C1 segment of cervical spinal cord (tissue), 14 donors: ENCODE measurements around the gene GALNT17.
A peak's percentile ranks its signal among the peaks of the same experiment; 100 is the strongest.
"Not testable (repeated sequence)": the region's sequence is repeated elsewhere in the genome, so short reads cannot be mapped to it uniquely, and the experiment has no call there.

Source experiments
- DNase-seq, 14 donors: peaks; one replicate each; lab custom pipeline; 2025; lab: John Stamatoyannopoulos, UW

GALNT17 gene

DNA sequence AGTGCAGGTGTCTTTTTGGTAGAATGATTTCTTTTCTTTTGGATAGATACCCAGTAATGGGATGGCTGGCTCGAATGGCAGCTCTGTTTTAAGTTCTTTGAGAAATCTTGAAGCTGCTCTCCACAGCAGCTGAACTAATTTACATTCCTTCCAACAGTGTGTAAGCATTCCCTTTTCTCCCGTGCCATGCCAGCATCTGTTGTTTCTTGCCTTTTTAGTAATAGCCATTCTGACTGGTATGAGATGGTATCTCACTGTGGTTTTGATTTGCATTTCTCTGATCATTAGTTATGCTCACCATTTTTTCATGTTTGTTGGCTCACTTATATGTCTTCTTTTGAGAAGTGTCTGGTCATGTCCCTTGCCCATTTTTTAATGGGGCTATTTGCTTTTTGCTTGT, 486.3 kb downstream of the GALNT17 start:
- no peak for DNase-seq

DNA sequence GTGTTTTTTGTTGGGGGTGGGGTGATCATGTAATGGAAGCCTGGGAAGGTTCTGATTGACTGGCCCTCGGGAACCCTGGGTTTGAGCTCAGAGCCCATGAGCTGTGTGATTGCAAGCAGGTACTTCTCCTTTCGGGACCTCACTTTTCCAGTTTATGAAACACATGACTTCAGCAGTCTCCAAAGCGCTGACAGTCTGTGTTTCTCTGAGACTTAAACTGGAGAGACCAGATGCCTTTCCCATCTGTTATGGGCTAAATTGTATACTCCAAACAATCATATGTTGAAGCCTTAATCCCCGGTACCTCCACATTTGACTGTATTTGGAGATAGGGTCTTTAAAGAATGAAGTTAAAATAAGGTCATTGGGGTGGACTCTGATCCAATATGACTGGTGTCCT, 493.6 kb downstream of the GALNT17 start:
- peak in 1 of 14 donors; percentile 42 for DNase-seq

DNA sequence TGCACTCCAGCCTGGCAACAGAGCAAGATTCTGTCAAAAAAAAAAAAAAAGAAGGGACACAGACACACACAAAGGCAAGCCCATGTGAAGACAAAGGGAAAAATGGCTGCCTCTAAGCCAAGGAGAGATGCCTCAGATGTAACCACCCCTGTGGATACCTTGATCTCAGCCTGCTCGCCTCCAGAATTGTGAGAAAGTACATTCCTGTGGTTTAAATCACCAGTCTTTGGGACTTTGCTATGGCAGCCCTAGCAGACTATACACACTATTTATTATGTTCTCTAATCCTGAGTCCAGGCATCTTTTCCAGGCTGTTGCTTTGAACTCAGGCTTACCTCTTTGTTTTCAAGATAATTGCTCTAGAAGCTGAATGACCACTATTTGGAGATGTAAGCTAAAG, 494.3 kb downstream of the GALNT17 start:
- DNase-seq = no peak

DNA sequence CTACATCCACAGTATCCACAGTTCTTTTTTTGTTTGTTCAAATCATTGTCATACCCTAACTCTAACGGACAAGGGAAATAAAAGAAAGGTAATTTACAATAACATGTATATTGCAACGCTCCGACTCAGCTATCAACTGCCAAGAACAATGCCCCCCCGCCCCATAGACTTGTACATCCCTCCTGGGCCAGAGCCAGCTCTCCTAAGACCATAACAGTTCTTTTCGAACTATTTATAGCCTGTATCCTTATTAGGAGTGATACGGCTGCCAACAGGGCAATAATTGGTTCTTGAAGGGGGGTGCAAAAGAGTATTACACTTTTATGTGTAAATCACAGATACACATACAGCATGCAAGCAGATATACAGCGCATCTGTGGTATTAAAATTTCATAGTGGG, 495.7 kb downstream of the GALNT17 start:
- DNase-seq = no peak

DNA sequence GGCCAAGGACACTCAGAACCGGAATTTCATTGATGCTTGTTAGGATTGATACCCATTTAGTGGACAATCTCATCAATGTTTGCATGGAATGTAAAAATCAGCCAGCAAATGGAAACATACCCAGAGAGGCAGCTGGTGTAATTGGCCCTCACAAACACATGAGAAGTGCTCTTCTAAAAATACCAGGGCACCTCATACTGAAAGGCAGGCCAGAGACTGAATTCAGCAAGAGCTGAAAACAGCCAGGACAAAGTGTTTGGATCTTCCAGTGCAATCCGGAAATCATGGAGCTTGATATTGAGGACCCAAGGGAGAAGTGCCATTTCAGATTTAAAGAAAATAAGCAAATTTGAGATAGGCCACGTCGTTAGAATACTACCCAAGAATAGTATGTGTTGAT, 498.6 kb downstream of the GALNT17 start:
- peak in 1 of 14 donors; percentile 76 for DNase-seq

DNA sequence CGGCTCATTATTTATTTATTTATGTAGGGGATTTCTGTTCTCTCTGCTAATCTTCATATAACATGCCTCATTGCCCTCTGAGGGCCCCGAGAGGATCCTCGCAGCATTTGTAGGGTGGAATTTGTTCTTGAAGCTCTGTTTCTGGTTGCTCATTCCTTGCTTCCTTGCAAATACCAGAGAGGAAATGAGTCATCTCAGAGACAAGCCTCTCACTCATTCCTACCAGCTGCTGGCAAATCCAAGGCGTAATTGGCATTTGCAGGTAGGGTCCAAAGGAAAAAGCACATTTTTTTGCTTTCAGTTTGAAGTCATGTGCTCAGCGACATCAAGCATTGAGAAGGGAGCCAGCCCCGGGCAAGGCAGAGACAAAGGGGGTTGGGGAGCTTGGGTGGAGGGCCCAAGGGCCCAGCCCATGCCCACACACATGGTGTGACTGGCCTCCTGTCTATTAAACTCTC, 501.6 kb downstream of the GALNT17 start:
- DNase-seq = peak in 2 of 14 donors; percentile 6 to 31

DNA sequence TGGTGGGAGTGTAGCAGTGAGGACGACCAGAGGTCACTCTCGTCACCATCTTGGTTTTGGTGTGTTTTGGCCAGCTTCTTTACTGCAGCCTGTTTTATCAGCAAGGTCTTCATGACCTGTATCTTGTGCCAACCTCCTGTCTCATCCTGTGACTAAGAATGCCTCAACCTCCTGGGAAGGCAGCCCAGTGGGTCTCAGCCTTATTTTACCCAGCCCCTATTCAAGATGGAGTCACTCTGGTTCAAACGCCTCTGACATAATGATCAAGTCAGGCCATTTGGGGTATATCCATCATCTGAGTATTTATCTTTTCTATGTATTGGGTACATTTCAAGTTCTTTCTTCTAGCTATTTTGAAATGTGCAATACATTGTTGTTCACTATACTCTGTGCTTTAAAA, 503.9 kb downstream of the GALNT17 start:
- DNase-seq = not testable (repeated sequence)

DNA sequence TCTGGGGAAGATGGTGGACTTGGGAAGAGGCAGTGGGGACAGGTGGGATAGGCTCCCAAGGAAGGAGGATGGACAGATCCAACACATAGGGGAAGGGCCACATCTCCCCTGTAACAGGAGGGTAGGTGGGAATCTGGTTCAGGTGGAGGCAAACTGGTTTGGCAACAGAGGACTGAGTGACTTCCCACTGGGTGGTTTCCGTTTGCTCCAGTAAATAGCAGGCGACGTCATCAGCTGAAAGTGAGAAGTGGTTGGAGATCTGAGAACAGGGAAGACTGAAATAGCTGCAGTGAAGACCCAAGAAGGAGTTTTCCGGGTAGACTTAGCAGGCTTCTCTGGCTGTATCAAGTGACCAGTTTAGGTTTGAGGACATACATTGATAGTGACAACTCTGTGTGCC, 504.4 kb downstream of the GALNT17 start:
- peak in 5 of 14 donors; percentile 8 to 38 (median 20) for DNase-seq

DNA sequence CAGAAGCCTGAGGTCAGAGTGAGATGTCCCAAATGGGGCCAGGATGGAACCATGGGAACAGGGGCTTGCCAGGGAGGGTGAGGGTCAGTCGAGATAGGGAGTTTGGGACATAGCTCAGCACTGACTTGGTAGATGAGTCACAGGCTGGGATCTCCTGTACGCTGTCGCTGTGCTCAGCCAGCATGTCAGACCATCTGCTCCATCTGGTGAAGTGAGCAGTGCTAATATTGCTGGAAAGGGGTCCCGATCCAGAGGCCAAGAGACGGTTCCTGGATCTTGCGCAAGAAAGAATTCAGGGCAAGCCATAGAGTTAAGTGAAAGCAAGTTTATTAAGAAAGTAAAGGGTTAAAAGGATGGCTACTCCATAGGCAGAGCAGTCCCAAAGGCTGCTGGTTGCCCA, 505.6 kb downstream of the GALNT17 start:
- peak in 1 of 14 donors; percentile 88 for DNase-seq

DNA sequence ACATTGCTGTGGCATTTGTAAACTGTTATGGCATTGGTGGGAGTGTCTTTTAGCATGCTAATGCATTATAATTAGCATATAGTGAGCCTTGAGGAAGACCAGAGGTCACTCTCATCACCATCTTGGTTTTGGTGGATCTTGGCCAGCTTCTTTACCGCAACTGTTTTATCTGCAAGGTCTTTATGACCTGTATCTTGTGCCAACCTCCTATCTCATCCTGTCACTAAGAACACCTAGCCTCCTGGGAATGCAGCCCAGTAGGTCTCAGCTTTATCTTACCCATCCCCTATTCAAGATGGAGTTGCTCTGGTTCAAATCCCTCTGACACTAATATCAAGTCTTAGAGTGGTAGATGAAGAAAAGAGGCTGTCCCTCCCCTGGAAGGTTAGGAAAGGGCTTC, 506.2 kb downstream of the GALNT17 start:
- DNase-seq = no peak

DNA sequence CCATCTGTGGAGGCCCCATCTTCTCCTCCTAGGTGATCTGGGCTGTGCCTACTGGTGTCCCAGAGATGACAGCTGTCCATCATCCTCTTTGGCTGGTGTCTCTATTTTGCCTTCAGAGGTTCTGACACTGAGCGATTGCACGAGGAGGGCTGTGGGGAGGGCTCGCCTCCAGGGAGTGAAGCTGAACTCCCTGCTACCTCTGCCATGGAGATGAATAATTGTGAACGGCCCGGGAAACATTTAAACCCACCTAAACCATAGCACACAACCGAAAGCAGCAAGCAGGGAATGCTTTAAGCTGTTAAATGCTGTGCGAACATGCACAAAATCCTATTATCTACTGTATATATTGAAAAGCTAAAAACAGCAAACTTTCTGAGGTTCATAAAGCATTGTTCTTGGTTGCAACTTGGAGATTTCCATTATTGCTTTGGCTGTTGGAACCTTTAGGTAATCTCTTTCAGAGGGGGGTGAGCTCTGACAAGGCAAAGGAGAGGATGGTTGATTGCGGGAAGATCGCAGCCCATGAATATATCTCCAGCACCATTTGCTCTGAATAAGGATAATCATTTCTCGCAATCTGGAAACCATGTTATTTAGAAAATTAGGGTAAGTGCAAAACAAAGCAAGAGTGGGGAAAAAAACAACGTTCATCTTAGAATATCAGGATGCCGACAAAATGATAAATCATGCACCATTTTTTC, 507.6 kb downstream of the GALNT17 start:
- no peak for DNase-seq

DNA sequence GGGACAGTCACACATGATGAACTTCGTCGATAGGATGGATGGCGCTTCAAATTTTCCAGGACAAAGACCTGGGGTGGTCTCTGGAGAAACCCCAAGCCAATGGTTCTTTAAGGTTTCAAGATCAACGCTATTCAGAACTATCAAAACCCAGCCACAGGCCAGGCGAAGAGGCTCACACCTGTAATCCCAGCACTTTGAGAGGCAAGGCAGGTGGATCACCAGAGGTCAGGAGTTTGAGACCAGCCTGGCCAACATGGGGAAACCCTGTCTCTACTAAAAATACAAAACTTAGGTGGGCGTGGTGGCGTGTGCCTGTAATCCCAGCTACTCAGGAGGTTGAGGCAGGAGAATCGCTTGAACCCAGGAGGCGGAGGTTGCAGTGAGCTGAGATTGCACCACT, 511.1 kb downstream of the GALNT17 start:
- DNase-seq = not testable (repeated sequence)

DNA sequence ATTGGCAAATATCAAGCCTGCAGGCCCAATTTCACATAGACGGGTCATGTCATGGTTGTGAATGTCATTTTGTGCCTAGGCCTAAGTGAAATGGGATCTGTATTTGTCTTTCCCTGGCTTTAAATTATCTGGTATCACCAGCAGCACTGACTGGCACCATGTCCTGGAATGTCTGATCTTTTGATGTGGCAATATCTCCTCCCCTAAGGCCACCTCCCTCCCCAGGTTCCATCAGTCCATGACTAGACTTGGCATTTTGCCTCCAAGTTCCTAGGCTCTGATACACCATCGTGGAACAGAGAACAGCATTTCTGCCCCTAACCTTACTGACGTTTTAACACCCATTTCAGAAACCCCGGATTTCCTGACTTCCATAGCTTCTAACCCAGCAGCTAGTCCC, 513.9 kb downstream of the GALNT17 start:
- DNase-seq = no peak

DNA sequence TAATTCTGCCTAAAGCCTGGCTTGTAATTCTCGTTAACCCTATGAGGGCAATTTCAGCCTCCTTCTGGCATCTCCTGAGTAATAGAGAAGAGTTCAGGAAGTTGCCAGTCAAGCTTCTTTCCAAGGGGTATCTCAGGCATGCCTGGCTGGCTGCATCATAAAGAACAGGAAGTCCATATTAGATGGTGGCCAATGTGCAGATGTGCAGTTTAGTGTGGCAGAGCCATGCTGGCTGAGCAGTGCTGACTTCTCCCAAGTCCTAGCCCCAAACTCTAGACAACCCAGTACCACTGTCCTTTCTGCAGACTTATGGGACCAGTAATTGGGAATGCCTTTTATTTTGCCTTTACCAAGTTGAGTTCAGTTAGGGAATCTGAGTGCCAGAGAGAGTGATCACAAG, 517.9 kb downstream of the GALNT17 start:
- DNase-seq = no peak

DNA sequence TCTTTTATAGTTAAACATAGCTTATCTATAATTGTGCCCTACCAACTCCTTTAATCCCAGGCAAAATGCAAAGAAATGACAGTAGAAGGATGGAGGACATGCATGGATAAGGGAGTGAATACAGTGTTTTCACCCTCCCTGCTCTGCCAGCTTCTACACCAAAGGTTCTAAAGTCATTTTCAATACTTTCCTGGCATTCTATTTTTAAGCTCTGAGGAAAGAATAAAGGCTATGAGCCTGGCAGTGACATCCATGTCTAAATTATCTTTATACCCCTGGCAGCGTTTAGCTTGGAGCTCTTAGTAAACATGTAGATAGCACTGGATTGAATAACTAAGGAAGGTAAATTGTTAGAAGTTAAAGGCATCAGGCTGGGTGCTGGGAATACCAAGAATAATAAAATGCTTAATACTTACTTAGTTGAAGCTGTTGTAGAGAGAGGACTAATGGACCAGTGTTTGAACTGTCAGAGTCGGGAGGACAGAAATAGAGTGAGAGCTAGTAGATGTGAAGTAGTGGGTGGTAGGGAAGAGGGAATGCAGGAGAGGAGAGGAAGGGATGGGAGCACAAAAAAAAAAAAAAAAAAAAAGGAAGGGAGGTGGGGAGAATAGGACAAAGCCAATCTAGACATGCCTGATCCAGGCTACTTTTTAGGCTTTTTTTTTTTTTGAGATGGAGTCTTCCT, 518.9 kb downstream of the GALNT17 start:
- no peak for DNase-seq

DNA sequence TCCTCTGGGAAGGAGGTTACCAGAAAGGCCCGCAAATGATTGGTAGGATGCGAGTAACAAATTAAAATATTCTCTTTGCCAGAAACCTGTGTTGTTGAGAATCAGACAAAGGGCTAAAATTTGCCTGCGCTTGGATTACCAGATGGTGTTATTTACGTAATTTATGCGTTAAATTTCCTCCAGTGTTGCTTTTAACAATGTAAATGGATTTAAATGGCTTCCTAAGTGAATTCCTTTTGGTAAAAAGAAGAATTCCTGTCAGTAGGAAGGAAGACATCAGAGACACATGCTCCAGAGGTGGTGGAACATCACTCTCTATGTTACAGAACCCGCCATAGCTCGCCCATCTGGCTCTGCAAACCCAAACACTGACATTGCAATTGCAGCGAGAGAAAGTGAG, 520.6 kb downstream of the GALNT17 start:
- DNase-seq = no peak

DNA sequence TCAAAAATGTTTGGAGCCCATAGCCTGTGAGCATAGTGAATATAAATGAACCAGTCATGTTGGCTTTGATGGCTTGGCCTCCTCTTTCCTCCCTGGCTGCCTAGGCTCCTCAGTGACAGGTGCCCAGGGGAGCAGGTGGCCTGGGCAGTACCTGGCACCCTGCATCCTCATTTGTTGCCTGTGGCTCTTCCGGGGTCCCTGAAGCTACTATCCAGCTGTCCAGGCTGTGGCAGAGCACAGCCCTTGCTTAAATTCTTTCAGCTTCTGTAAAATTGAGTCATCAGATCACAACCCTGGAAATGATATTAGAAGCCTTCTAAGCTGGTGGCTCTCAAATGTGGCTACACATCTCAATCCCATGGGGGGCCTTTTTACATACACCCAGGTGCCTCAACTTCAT, 525.4 kb downstream of the GALNT17 start:
- no peak for DNase-seq

DNA sequence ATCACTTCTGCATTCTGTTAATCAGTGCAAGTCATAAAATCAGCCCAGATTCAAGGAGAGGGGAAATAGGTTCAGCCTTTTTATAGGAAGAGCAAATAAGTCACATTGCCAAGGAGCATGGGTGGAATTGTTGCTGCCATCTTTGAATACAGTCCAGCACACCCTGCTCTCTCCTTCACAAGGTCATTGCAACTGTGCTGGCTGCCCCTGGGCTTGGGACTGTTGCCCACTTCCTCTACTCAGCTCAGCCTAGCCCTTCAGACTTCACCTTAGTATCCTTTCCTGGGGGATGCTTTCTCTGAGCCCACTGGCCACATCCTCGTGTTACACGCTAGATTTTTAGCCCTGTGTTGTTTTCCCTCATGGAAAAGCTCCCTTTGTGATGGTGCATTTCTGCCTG, 527.7 kb downstream of the GALNT17 start:
- no peak for DNase-seq

DNA sequence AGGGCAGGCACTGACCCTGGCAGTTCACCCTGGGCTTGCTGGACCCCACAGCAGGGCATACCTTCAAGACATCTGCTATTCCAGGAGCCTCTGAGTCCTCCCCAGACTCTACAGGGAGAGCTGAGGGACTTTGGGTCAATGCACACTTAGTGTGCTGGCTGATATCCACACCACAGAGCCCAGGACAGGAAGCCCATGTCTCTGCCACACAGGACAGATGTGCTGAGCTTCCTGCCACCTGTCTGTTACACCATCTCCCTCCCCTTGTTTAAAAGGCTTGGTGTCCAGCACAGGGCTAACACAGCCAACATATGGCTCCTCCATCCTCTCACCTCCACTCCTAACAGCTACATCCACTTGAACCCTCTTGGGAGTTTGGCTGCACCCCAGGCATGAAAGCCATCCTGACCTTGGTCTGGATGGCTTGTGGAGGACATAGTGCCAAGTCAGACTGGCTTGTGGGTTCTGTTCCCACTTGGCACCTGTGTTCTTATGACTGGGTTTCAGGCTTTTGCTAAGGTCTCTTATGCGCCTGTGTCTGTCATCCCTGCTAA, 529.8 kb downstream of the GALNT17 start:
- DNase-seq = no peak

DNA sequence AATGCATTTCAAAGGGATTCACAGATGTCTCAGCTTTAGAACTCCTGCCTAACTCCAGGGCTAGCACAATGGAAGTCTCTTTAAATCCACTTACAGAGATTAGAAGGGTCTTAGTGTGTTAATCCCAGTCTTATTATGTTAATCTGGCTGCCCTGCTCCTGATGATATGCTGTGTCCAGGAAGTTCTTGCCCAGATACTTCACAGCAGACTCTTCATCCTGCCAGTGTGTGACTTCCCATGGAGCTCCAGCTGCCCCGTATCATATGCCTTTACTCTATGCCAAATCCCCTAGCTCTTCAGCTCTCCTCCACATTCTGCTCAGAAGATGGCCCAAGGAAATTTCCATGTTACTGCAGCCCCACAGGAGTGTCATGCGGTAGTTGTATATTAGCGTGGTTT, 533.8 kb downstream of the GALNT17 start:
- DNase-seq = peak in 1 of 14 donors; percentile 80

DNA sequence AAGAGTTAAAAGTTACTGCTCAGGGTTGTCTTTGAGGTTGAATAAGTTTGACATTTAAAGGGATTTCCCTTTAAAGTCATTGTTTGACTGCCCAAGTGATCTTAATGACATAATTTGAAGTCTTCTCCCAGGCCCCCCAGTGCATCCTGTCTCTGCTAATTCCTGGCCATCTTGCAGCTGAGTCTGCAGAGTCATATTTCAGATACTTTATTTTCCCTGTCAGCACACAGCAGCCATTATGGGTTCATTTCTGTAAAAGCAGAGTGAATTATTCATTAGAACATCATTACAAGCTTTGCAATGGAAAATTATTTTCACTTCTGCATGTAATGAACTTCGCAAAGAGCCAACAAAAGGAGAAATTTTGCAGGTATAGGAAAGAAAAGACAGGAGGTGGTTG, 536.6 kb downstream of the GALNT17 start:
- DNase-seq = no peak

DNA sequence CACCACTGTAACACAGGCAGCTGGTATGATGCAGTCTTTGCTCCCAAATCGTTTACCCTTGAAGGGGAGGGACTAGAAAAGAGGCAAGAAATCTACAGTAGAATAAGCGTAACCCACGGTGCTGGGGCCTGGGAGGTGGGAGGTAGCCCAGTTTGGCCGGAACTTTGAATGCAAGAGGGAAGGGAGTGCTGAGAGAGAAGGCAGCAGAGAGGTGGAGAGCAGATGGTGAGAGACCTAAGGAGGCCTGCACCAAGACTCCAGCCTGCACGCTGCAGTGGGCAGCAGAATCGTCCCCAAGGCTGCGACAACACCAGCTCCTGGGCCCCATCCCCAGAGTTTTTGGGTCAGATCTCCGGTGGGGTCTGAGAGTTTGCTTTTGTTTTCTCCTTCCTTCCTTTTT, 547.5 kb downstream of the GALNT17 start:
- peak in 1 of 14 donors; percentile 9 for DNase-seq

DNA sequence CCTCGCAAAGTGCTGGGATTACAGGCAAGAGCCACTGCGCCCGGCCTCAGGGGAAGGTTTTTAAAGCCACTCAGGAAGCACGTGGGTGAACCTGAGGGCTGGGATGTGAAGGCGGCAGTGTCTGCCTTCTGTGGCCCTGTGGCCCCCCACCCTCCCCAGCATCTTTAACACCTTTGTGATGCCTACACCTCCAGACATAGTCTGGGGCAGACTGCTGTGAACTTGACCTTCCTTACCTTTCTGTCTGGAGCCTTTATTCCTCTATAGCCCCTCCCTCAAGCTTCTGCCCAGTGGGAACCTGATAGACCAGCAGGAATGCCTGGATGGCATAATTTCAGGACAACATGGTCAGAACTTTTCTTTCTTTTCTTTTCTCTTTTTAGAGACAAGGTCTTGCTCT, 550.2 kb downstream of the GALNT17 start:
- DNase-seq = no peak
